GM12878 (cell line): ENCODE results near the gene FUT6. TPM values are rescaled to one million over a fixed set of nuclear protein-coding genes. Genes with fewer than 3 reads are reported as not detected.

Experiments
- ATAC-seq: fragments of 200-7000 bp; cut with Tn5 transposase; 3 replicates; pipeline ENCODE4 v1.9.1; 2020; ENCODE audit warnings: mild to moderate bottlenecking, moderate library complexity
- BruUV-seq: library from RNA; stranded (reverse); fragments of 400-500 nt; replicated peaks from 2 replicates; lab custom pipeline; 2021; lab: Mats Ljungman, UMichigan
- CTCF ChIA-PET: fragments of 300-600 bp; sonication (Branson Sonifier 250); formaldehyde crosslinking; extraction: SDS; loops from one replicate; lab custom pipeline; 2021; ENCODE audit warnings: inconsistent platforms; lab: Yijun Ruan, JAX
- POLR2A ChIA-PET: fragments of 350-600 bp; formaldehyde crosslinking; extraction: SDS; loops from one replicate; lab custom pipeline; 2021; ENCODE audit warnings: inconsistent platforms; lab: Charles Lee
- RAD21 ChIA-PET: fragments of 300-600 bp; sonication (Branson Sonifier 250); formaldehyde crosslinking; loops from one replicate; lab custom pipeline; 2023; ENCODE audit warnings: antibody characterized with exemption; ENCODE audit not compliant: unreplicated experiment; lab: Charles Lee
- SMC1A ChIA-PET: fragments of 300-600 bp; sonication (Branson Sonifier 250); formaldehyde crosslinking; loops from one replicate; lab custom pipeline; 2023; ENCODE audit not compliant: unreplicated experiment, uncharacterized antibody; lab: Charles Lee
- DNase-seq: peaks from one replicate; pipeline ENCODE4 v3.0.0-alpha.2; 2011; ENCODE audit warnings: low read depth, low spot score
- FAIRE-seq: peaks from 3 replicates; lab custom pipeline; 2011; peaks lifted over from hg19 to GRCh38; lab: Jason Lieb, UNC
- H2AFZ ChIP-seq: 2 replicates; pipeline ENCODE4 v1.6.0; 2011; ENCODE audit warnings: low read depth, low read length, control low read depth; ENCODE audit not compliant: control insufficient read depth
- H3K27ac ChIP-seq: 2 replicates; pipeline ENCODE4 v1.5.1; 2011; ENCODE audit warnings: control low read depth; ENCODE audit not compliant: control insufficient read depth, insufficient read depth
- H3K27me3 ChIP-seq, 2 experiments: replicated peaks in 1 of 2; 2 replicates each; pipeline versions ENCODE4 v1.6.0 to v1.6.1; 2011; ENCODE audit warnings: low read length in 1 of 2; ENCODE audit not compliant: control insufficient read depth in 2 of 2, insufficient read depth in 2 of 2
- H3K36me3 ChIP-seq, 2 experiments: 2 replicates each; pipeline ENCODE4 v1.5.1; 2011; ENCODE audit warnings: low read length in 1 of 2; ENCODE audit not compliant: control insufficient read depth in 2 of 2, insufficient read depth in 2 of 2
- H3K4me1 ChIP-seq: 2 replicates; pipeline ENCODE4 v1.6.1; 2011; ENCODE audit warnings: mild to moderate bottlenecking, low read length, moderate library complexity, mixed read lengths; ENCODE audit not compliant: control insufficient read depth, insufficient read depth
- H3K4me2 ChIP-seq: 2 replicates; pipeline ENCODE4 v1.6.0; 2011; ENCODE audit warnings: control low read depth; ENCODE audit not compliant: control insufficient read depth, insufficient read depth
- H3K4me3 ChIP-seq: fragments of 200-600 bp; sonication (generic); 2 replicates; pipeline ENCODE4 v1.5.1; 2016
- H3K79me2 ChIP-seq: 2 replicates; pipeline ENCODE4 v1.6.0; 2011; ENCODE audit warnings: low read length; ENCODE audit not compliant: control insufficient read depth, insufficient read depth
- H3K9ac ChIP-seq: 2 replicates; pipeline ENCODE4 v1.8.0; 2011; ENCODE audit warnings: low read length, control low read depth, mixed read lengths; ENCODE audit not compliant: control insufficient read depth, insufficient read depth
- H3K9me3 ChIP-seq: replicated peaks from 3 replicates; pipeline ENCODE4 v1.5.1; 2011; ENCODE audit warnings: mild to moderate bottlenecking, low read length; ENCODE audit not compliant: control insufficient read depth, insufficient read depth
- H4K20me1 ChIP-seq: 2 replicates; pipeline ENCODE4 v1.6.0; 2011; ENCODE audit not compliant: control insufficient read depth, insufficient read depth
- NR2F1 ChIP-seq: fragments of 450-650 bp; conservative IDR thresholded peaks from 2 replicates; pipeline ENCODE4 v1.6.1; 2017; ENCODE audit warnings: mild to moderate bottlenecking
- WGBS: methylation state at CpG from one replicate; pipeline ENCODE4 v1.1.6; 2016; ENCODE audit warnings: low lambda C conversion rate; ENCODE audit not compliant: insufficient replicate concordance, insufficient coverage; ENCODE audit errors: missing lambda C conversion rate; 5-methylcytosine and 5-hydroxymethylcytosine counted together
- in situ Hi-C: fragments of 300-500 bp; cut with MboI; formaldehyde crosslinking; loops from 9 replicates; pipeline ENCODE4 v1.14.3; 2018; ENCODE audit warnings: mixed read lengths
- intact Hi-C: fragments of 100-400 bp; cut with micrococcal nuclease; formaldehyde crosslinking; loops from one replicate; pipeline ENCODE4 v1.14.2; 2022; ENCODE audit not compliant: unreplicated experiment
- polyA plus RNA-seq, 11 experiments: library from polyadenylated mRNA; depleted of rRNA in 4 of 11; unstranded in 6 of 11; stranded (reverse) in 5 of 11; fragments of >200 nt; fragmentation: Nextera tagmentation in 4 of 11; fragmentation: Illumina TruSeq in 1 of 11; extraction: Ambion mirVana in 4 of 11; extraction: Trizol in 1 of 11; gene quantifications; 1 replicate in 1 of 11; 2 replicates in 10 of 11; pipeline versions ENCODE4 v1.2.1 to v1.2.3, GENCODE V29; 2011 to 2016; ENCODE audit warnings: inconsistent platforms in 2 of 11, missing spikeins in 2 of 11, low read depth in 1 of 11
- total RNA-seq, 4 experiments: library from RNA; depleted of rRNA in 3 of 4; stranded (reverse); fragments of >200 nt in 3 of 4; fragmentation: Illumina TruSeq in 1 of 4; extraction: Trizol in 1 of 4; gene quantifications; 2 replicates each; pipeline versions ENCODE4 v1.2.1 to v1.2.3, GENCODE V29; 2013 to 2021
- TF ChIP-seq, protein P1 (sequence below): fragments of 450-650 bp; IDR thresholded peaks from 2 replicates; pipeline ENCODE4 v1.6.1; 2016; ENCODE audit warnings: mild to moderate bottlenecking

FUT6 gene
- total and polyA plus RNA-seq, 10 of the 15 experiments (the other 5 are each of a cell fraction or from before 2014, with no cell fraction given) = not detected

DNA sequence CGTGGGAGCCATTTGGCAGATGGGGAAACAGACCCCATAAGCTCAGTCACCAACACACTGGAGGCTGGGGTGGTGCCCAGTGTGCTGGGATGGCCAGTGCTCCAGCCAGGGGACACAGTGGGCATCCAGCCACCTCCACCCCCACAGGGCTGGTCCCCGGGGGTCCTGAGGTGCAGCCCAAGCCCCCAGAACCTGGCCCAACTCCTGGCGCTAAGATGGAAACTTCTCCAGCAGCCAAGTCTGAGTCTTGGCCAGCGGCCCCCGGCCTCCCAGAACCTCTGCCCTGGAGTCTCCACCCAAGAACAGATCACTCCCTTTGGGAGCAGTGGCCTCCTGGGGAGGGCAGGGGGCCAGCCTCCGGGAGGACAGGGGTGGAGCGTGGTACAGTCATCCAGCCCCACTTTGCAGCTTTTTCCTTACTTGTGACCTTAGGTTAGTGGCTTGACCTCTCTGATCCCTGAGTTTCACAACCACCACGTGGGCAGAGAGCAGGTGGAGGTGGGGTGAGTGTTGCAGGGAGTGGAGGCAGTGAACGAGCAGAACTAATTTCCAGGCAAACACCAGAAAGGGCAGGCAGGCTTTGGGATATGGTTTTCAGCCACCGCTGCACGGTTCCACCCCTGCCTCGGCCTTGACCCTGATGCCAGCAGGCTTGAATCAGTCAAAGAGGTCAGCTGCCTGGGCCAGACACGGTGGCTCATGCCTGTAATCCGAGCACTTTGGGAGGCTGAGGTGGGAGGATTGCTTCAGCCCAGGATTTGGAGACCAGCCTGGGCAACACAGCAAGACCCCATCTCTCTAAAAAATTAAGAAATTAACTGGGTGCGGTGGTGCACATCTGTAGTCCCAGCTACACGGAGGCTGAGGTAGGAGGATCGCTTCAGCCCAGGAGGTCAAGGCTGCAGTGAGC is 38.9 kb downstream of the FUT6 start:
- WGBS = 43% methylated on average over 16 of the region's 17 CpGs

More for the DNA sequence above, 38.9 kb downstream of the FUT6 start:
- ChIA-PET POLR2A (interaction anchor here (0.5 kb wide), 1 partner anchor 8 kb away, joined by 4 read pairs; no protein-coding TSS in a partner anchor), SMC1A (no interaction called here), RAD21 (no interaction called here), CTCF (interaction anchor here (0.6 to 0.8 kb wide), 2 partner anchors 103 to 329 kb away, joined by 3 read pairs; partner anchors contain the start of gene NDUFA11)
- no peaks in the 10 kb centered on the region for H3K9me3 ChIP-seq
- H3K36me3 ChIP-seq = no peaks in the 10 kb centered on the region
- H3K4me1 ChIP-seq = peaks cover 7% of the 10 kb centered on the region
- H3K27ac ChIP-seq = no peak overlapping the region
- H3K4me3 ChIP-seq = no peak overlapping the region
- no peaks in the 10 kb centered on the region; a peak in 2 of 4 replicates for H3K27me3 ChIP-seq
- H2AFZ ChIP-seq = no peak overlapping the region
- H3K79me2 ChIP-seq = no peaks in the 10 kb centered on the region
- no peak overlapping the region for H3K4me2 ChIP-seq
- ATAC-seq (no peak), DNase-seq (no peak), FAIRE-seq (no peak)
- H4K20me1 ChIP-seq = no peaks in the 10 kb centered on the region
- no TSS peak for BruUV-seq
- in situ Hi-C loops = no loop called here
- TF ChIP-seq, protein P1, sequence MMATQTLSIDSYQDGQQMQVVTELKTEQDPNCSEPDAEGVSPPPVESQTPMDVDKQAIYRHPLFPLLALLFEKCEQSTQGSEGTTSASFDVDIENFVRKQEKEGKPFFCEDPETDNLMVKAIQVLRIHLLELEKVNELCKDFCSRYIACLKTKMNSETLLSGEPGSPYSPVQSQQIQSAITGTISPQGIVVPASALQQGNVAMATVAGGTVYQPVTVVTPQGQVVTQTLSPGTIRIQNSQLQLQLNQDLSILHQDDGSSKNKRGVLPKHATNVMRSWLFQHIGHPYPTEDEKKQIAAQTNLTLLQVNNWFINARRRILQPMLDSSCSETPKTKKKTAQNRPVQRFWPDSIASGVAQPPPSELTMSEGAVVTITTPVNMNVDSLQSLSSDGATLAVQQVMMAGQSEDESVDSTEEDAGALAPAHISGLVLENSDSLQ = no peak
- TF ChIP-seq NR2F1 = peak; percentile 34; the same call in 1 of the 2 replicates
- intact Hi-C loops = loop anchor here (10.0 kb wide), 1 partner anchor 224 kb away; no protein-coding TSS in a partner anchor
- no peak overlapping the region for H3K9ac ChIP-seq
